Liver (tissue), 3 donors: Measurements from ENCODE around the gene ITGA7.

Source experiments
- RAD21 ChIP-seq, 2 donors: IDR thresholded peaks; 2 replicates each; pipeline ENCODE4 v1.6.1; 2016; ENCODE audit warnings: antibody characterized with exemption in 2 of 2, mild to moderate bottlenecking in 2 of 2
- SP1 ChIP-seq: IDR thresholded peaks from 2 replicates; pipeline ENCODE4 v1.6.1; 2018; ENCODE audit warnings: antibody characterized with exemption, mild to moderate bottlenecking
- TAF1 ChIP-seq: conservative IDR thresholded peaks from 2 replicates; pipeline ENCODE4 v1.6.1; 2016; ENCODE audit warnings: antibody characterized with exemption, mild to moderate bottlenecking
- TF ChIP-seq, protein P1 (sequence below): fragments of 150-350 bp; IDR thresholded peaks from 2 replicates; pipeline ENCODE4 v1.5.1; 2017; ENCODE audit warnings: improper control_type of control experiment, low read depth, low read length; ENCODE audit not compliant: missing input control
- TF ChIP-seq, protein P2 (sequence below): IDR thresholded peaks from 2 replicates; pipeline ENCODE4 v1.6.1; 2016; ENCODE audit warnings: antibody characterized with exemption, mild to moderate bottlenecking
- donor health status: healthy.
- donor health status: healthy.

DNA sequence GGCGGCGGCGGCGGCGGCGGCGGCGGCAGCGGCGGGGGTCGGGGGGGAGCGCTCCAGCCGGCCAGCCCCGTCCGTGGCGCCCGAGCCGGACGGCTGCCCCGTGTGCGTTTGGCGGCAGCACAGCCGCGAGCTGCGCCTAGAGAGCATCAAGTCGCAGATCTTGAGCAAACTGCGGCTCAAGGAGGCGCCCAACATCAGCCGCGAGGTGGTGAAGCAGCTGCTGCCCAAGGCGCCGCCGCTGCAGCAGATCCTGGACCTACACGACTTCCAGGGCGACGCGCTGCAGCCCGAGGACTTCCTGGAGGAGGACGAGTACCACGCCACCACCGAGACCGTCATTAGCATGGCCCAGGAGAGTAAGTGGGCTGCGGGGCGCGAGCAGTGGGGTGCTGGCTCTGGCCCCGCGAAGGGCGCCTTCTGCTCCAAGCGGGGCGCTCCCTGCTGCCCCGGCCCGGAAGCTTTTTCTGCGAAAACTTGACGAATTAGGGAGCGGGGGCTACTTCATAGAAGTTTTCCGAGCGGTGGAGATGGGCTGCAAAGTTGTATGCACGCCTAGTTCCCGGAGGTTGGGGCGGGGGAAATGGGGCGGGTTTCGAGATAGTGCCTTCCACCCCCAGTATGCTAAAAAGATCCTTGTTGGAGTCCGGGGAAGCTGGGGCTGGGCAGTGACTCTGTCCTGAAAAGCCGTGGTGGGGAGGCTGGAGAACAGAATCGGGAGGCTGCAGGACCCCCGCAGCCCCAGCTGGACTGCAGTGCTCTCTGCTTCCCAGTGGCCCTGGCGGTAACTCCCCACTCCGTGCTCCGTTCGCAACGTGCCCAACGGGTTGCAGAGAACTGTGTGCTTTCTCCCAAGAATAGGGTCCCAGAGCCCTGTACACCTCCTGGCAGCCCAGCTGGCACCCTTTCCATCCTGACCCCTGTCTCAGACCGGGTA, 36.0 kb upstream of the ITGA7 start:
- TF ChIP-seq SP1, result no peak
- TF ChIP-seq, protein P1, sequence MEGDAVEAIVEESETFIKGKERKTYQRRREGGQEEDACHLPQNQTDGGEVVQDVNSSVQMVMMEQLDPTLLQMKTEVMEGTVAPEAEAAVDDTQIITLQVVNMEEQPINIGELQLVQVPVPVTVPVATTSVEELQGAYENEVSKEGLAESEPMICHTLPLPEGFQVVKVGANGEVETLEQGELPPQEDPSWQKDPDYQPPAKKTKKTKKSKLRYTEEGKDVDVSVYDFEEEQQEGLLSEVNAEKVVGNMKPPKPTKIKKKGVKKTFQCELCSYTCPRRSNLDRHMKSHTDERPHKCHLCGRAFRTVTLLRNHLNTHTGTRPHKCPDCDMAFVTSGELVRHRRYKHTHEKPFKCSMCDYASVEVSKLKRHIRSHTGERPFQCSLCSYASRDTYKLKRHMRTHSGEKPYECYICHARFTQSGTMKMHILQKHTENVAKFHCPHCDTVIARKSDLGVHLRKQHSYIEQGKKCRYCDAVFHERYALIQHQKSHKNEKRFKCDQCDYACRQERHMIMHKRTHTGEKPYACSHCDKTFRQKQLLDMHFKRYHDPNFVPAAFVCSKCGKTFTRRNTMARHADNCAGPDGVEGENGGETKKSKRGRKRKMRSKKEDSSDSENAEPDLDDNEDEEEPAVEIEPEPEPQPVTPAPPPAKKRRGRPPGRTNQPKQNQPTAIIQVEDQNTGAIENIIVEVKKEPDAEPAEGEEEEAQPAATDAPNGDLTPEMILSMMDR, result no peak
- no peak for TF ChIP-seq TAF1
- no peak for TF ChIP-seq RAD21 (IDR thresholded peaks at IDR 0.05)
- TF ChIP-seq, protein P2, sequence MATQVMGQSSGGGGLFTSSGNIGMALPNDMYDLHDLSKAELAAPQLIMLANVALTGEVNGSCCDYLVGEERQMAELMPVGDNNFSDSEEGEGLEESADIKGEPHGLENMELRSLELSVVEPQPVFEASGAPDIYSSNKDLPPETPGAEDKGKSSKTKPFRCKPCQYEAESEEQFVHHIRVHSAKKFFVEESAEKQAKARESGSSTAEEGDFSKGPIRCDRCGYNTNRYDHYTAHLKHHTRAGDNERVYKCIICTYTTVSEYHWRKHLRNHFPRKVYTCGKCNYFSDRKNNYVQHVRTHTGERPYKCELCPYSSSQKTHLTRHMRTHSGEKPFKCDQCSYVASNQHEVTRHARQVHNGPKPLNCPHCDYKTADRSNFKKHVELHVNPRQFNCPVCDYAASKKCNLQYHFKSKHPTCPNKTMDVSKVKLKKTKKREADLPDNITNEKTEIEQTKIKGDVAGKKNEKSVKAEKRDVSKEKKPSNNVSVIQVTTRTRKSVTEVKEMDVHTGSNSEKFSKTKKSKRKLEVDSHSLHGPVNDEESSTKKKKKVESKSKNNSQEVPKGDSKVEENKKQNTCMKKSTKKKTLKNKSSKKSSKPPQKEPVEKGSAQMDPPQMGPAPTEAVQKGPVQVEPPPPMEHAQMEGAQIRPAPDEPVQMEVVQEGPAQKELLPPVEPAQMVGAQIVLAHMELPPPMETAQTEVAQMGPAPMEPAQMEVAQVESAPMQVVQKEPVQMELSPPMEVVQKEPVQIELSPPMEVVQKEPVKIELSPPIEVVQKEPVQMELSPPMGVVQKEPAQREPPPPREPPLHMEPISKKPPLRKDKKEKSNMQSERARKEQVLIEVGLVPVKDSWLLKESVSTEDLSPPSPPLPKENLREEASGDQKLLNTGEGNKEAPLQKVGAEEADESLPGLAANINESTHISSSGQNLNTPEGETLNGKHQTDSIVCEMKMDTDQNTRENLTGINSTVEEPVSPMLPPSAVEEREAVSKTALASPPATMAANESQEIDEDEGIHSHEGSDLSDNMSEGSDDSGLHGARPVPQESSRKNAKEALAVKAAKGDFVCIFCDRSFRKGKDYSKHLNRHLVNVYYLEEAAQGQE, result no peak
